ENCODE measurements around the gene HINFP.
A peak's percentile ranks its signal among the peaks of the same experiment; 100 is the strongest.

The HINFP gene

GRCh38 chr11:119089319-119089718, 32.1 kb upstream of the HINFP start:
- Histone ChIP-seq H3K27me3 (ENCODE audit: insufficient read depth, low read depth, severe bottlenecking) (no peaks in the 10 kb centered on the region), H3K4me3 (ENCODE audit: low read depth, low read length) (peak overlapping the region; percentile 27), H3K36me3 (peaks cover 25% of the 10 kb centered on the region), H3K9me3 (ENCODE audit: severe bottlenecking) (no peaks in the 10 kb centered on the region), H3K27ac (peak overlapping the region; percentile 81)
- TF ChIP-seq CTCF (IDR thresholded peaks at IDR 0.05; ENCODE audit: low read depth, low read length), result no peak
- DNase-seq, result peak; percentile 78

- Histone ChIP-seq H3K4me3 (ENCODE audit: low read depth, low read length) (no peak overlapping the region), H3K27ac (0 out of 2 replicates have a peak overlapping the region, but pooled peaks have one; percentile 97), H3K27me3 (ENCODE audit: insufficient read depth, low read depth, severe bottlenecking) (no peaks in the 10 kb centered on the region), H3K9me3 (ENCODE audit: severe bottlenecking) (no peaks in the 10 kb centered on the region), H3K36me3 (peaks cover 33% of the 10 kb centered on the region)
- peak; percentile 16 for DNase-seq
- no peak for TF ChIP-seq CTCF (IDR thresholded peaks at IDR 0.05; ENCODE audit: low read depth, low read length)
These were observed 30.2 kb upstream of the HINFP start for GRCh38 chr11:119091178-119091577.

GRCh38 chr11:119091966-119092879, 29.2 kb upstream of the HINFP start:
- H3K27me3 ChIP-seq (ENCODE audit: insufficient read depth, low read depth, severe bottlenecking), result no peaks in the 10 kb centered on the region
- peak overlapping the region; percentile 67 for H3K4me3 ChIP-seq (ENCODE audit: low read depth, low read length)
- no peak for TF ChIP-seq CTCF (IDR thresholded peaks at IDR 0.05; ENCODE audit: low read depth, low read length)
- H3K27ac ChIP-seq, result peak overlapping the region; percentile 97
- peak; percentile 16 for DNase-seq
- no peaks in the 10 kb centered on the region for H3K9me3 ChIP-seq (ENCODE audit: severe bottlenecking)
- H3K36me3 ChIP-seq, result peaks cover 43% of the 10 kb centered on the region

- Histone ChIP-seq H3K4me3 (ENCODE audit: low read depth, low read length) (peak overlapping the region; percentile 67), H3K27me3 (ENCODE audit: insufficient read depth, low read depth, severe bottlenecking) (no peaks in the 10 kb centered on the region), H3K27ac (peak overlapping the region; percentile 97), H3K36me3 (peaks cover 53% of the 10 kb centered on the region), H3K9me3 (ENCODE audit: severe bottlenecking) (no peaks in the 10 kb centered on the region)
- no peak for TF ChIP-seq CTCF (IDR thresholded peaks at IDR 0.05; ENCODE audit: low read depth, low read length)
- DNase-seq, result no peak
These were observed 28.2 kb upstream of the HINFP start for GRCh38 chr11:119092880-119093842.

- peak overlapping the region; percentile 67 for H3K4me3 ChIP-seq (ENCODE audit: low read depth, low read length)
- H3K27me3 ChIP-seq (ENCODE audit: insufficient read depth, low read depth, severe bottlenecking), result no peaks in the 10 kb centered on the region
- H3K36me3 ChIP-seq, result peaks cover 60% of the 10 kb centered on the region
- TF ChIP-seq CTCF (IDR thresholded peaks at IDR 0.05; ENCODE audit: low read depth, low read length), result no peak
- H3K27ac ChIP-seq, result peak overlapping the region; percentile 97
- H3K9me3 ChIP-seq (ENCODE audit: severe bottlenecking), result no peaks in the 10 kb centered on the region
- no peak for DNase-seq
These were observed 27.2 kb upstream of the HINFP start for GRCh38 chr11:119093942-119094815.
